HUES48 (cell line): ENCODE data around the gene CREG2.

ENCODE experiments used
- H3K27ac ChIP-seq: one replicate; pipeline ENCODE4 v1.7.0; 2013; ENCODE audit warnings: low read depth, low read length, inconsistent platforms
- H3K27me3 ChIP-seq: 2 replicates; pipeline ENCODE4 v1.6.1; 2013; ENCODE audit warnings: mild to moderate bottlenecking, low read length; ENCODE audit not compliant: control insufficient read depth, insufficient read depth
- H3K36me3 ChIP-seq: 2 replicates; pipeline ENCODE4 v1.6.1; 2013; ENCODE audit warnings: low read length; ENCODE audit not compliant: control insufficient read depth, insufficient read depth
- H3K4me1 ChIP-seq: 2 replicates; pipeline ENCODE4 v1.6.1; 2013; ENCODE audit warnings: mild to moderate bottlenecking, low read length; ENCODE audit not compliant: control insufficient read depth, insufficient read depth
- H3K4me3 ChIP-seq: 2 replicates; pipeline ENCODE4 v1.5.1; 2013; ENCODE audit warnings: mild to moderate bottlenecking, low read depth, low read length
- H3K9ac ChIP-seq: 2 replicates; pipeline ENCODE4 v1.6.1; 2013; ENCODE audit warnings: mild to moderate bottlenecking, low read depth, low read length, moderate library complexity
- H3K9me3 ChIP-seq: 2 replicates; pipeline ENCODE4 v1.6.1; 2013; ENCODE audit warnings: low read length; ENCODE audit not compliant: control insufficient read depth, insufficient read depth

Gene CREG2

GRCh38 chr2:101387151-101387834 is at the start of gene CREG2:
Gene CREG2, minus strand, starts transcription at chr2:101387503. Its CDS starts 46 bp downstream, at chr2:101387457.
- Histone ChIP-seq H3K4me3 (peak within 1 kb of the TSS; percentile 83), H3K27ac (peak within 1 kb of the TSS; percentile 20), H3K27me3 (peaks cover 44% of the 10 kb centered on the region), H3K9me3 (no peaks in the 10 kb centered on the region), H3K4me1 (peaks cover 7% of the 10 kb centered on the region; the same call in 1 of the 2 replicates), H3K9ac (0 out of 2 replicates have a peak within 1 kb of the TSS, but pooled peaks have one; percentile 12), H3K36me3 (no peaks in the 10 kb centered on the region)

GRCh38 chr2:101435001-101435862 is 47.9 kb upstream of the CREG2 start:
- H3K9ac ChIP-seq, result no peak overlapping the region

GRCh38 chr2:101433465-101433864 is 46.2 kb upstream of the CREG2 start:
- Histone ChIP-seq H3K9ac (no peak overlapping the region), H3K4me3 (no peak overlapping the region), H3K27ac (no peak overlapping the region), H3K4me1 (peaks cover 11% of the 10 kb centered on the region; the same call in 1 of the 2 replicates), H3K27me3 (no peaks in the 10 kb centered on the region), H3K36me3 (no peaks in the 10 kb centered on the region), H3K9me3 (no peaks in the 10 kb centered on the region)

More at GRCh38 chr2:101435001-101435862, 47.9 kb upstream of the CREG2 start:
- peaks cover 11% of the 10 kb centered on the region; the same call in 1 of the 2 replicates for H3K4me1 ChIP-seq
- no peak overlapping the region for H3K4me3 ChIP-seq
- no peaks in the 10 kb centered on the region for H3K9me3 ChIP-seq
- H3K36me3 ChIP-seq, result no peaks in the 10 kb centered on the region
- H3K27me3 ChIP-seq, result no peaks in the 10 kb centered on the region
- no peak overlapping the region for H3K27ac ChIP-seq

DNA sequence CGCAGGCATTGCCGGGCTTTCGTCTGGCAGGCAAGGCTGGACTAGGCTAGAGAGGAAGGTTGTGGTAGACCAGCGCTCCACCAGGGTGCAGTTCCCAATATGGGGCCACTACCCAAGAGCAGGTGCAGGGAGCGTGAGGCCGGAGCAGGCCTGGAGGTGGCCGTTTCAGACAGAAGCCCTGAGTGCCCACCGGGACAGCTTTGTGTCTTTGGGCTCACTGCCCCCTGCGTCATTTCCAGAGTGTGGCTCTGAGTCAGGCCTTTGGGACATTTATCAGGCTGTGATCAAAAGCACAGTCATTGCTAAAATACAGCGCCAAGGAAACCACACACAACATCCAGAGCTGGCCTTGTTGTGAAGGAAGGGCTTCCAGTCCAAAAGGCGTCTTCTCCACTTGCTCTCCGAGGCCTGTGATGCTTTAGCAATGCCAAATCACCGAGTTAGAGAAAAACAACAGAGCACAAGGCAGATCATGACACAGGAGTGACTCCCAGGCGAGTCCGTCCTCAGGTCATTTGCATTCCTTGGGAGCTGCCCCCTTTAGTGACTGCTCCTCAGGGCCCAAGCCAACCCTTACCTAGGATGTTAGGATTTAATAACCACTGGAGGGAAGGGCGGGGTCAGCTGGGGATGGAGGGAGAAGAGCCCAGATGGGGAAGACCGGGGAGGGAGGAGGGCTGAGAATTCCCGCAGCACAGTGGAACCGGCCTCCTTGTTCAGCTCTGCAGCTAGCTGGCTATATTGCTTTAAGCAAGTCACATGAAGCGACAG is 45.3 kb upstream of the CREG2 start:
- H3K9ac ChIP-seq, result no peak overlapping the region

DNA sequence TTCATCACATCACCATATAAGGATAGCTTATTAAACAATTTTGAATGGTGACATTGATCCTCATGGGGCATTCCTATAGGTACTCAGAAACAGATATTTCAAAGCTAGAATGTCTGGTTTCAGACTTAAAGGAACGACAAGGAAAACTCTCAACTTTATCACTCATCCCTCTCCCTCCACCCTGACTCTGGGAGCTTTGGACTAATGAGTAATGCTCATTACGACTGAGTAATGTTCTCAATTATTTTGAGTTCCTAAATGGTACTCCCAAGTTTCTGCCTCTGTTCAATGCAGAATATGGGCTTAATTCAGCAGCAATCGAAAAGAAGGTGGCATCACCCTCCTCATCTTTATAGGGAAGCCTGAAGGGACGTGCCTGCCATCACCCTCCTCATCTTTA is 44.2 kb upstream of the CREG2 start:
- H3K4me1 ChIP-seq, result peaks cover 11% of the 10 kb centered on the region; the same call in 1 of the 2 replicates
- H3K36me3 ChIP-seq, result no peaks in the 10 kb centered on the region
- H3K27ac ChIP-seq, result no peak overlapping the region
- H3K9ac ChIP-seq, result no peak overlapping the region
- H3K4me3 ChIP-seq, result no peak overlapping the region
- H3K9me3 ChIP-seq, result no peaks in the 10 kb centered on the region
- H3K27me3 ChIP-seq, result no peaks in the 10 kb centered on the region

More for the DNA sequence above, 45.3 kb upstream of the CREG2 start:
- H3K27me3 ChIP-seq, result no peaks in the 10 kb centered on the region
- H3K36me3 ChIP-seq, result no peaks in the 10 kb centered on the region
- no peak overlapping the region for H3K27ac ChIP-seq
- H3K9me3 ChIP-seq, result no peaks in the 10 kb centered on the region
- H3K4me1 ChIP-seq, result peaks cover 11% of the 10 kb centered on the region; the same call in 1 of the 2 replicates
- no peak overlapping the region for H3K4me3 ChIP-seq

GRCh38 chr2:101430156-101430555 is 42.9 kb upstream of the CREG2 start:
- Histone ChIP-seq H3K4me1 (peaks cover 6% of the 10 kb centered on the region; the same call in 1 of the 2 replicates), H3K27me3 (no peaks in the 10 kb centered on the region), H3K9me3 (no peaks in the 10 kb centered on the region), H3K27ac (no peak overlapping the region), H3K36me3 (no peaks in the 10 kb centered on the region), H3K9ac (no peak overlapping the region), H3K4me3 (no peak overlapping the region)

GRCh38 chr2:101429453-101429852 is 42.1 kb upstream of the CREG2 start:
- Histone ChIP-seq H3K4me1 (no peaks in the 10 kb centered on the region), H3K9ac (no peak overlapping the region), H3K27ac (no peak overlapping the region), H3K9me3 (no peaks in the 10 kb centered on the region), H3K4me3 (no peak overlapping the region), H3K27me3 (no peaks in the 10 kb centered on the region), H3K36me3 (no peaks in the 10 kb centered on the region)

DNA sequence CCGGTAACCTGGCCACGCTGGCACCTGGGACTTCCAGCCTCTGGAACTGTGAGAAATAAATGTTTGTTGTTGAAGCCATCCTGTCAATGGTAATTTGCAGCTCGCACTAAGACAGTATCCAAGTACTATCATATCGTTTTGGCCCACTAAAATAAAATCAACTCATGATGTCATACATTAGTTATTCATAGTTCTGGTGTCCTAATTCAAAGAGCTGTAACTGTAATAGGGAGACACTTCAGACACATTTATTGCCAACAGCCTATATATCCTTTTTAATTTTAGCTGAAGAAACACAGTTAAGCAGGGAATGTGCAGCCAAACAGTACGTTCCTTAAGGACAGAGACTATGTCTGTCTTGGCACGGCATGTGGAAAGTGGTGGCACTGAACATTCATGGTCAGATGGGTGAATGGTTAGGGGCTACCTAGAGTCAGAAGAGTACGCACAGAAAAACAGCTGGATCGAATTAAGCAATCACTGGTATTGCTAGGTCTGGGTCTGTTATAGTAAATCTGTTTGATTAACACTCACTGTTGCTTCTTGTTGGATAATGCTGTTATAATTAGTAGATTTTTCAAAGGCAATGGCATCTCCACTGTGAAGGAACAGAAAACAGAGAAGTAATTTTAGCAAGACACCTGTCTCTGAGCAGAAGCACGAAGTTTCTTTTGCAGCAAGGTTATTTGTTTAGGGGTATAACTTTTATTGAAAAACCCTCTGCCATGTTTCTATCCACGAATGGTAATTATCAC is 41.3 kb upstream of the CREG2 start:
- Histone ChIP-seq H3K27me3 (no peaks in the 10 kb centered on the region), H3K9ac (no peak overlapping the region), H3K36me3 (no peaks in the 10 kb centered on the region), H3K4me1 (no peaks in the 10 kb centered on the region), H3K4me3 (no peak overlapping the region), H3K9me3 (no peaks in the 10 kb centered on the region), H3K27ac (no peak overlapping the region)

DNA sequence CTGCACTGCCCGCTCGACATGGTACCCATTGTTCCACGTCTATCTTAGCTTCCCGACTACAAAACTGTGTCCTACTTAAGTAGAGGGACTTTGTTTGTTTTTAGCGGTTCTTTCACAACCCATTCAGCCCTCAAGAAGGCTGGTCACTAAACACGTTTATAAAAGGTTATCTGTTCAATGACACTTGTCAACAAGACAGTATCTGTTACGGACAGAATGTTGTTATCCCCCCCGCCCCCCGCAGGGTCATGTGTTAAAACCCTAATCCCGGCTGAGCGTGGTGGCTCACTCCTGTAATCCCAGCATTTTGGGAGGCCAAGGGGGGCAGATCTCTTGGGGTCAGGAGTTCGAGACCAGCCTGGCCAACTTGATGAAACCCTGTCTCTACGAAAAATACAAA is 40.4 kb upstream of the CREG2 start:
- H3K27ac ChIP-seq, result no peak overlapping the region
- H3K9me3 ChIP-seq, result no peaks in the 10 kb centered on the region
- H3K9ac ChIP-seq, result no peak overlapping the region
- H3K27me3 ChIP-seq, result no peaks in the 10 kb centered on the region
- no peaks in the 10 kb centered on the region for H3K4me1 ChIP-seq
- no peaks in the 10 kb centered on the region for H3K36me3 ChIP-seq
- no peak overlapping the region for H3K4me3 ChIP-seq

DNA sequence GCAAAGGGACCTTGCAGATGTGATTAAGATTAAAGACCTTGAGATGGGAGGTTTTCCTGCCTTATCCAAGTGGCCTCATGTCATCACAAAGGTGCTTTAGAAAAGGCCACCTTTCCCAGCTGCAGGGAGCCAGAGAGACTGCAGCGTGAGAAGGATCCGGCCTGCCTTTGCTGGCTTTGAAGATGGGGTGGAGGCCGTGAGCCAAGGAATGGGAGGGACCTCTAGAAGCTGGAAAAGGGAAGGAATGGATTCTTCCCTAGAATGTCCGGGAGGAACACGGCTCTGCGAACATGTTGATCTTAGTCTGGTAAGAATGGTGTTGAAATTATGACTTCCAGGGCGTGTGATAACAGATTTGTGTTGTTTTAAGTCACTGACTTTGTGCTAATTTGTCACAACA is 39.9 kb upstream of the CREG2 start:
- no peaks in the 10 kb centered on the region for H3K36me3 ChIP-seq
- no peaks in the 10 kb centered on the region for H3K4me1 ChIP-seq
- no peak overlapping the region for H3K9ac ChIP-seq
- no peak overlapping the region for H3K27ac ChIP-seq
- no peak overlapping the region for H3K4me3 ChIP-seq
- no peaks in the 10 kb centered on the region for H3K27me3 ChIP-seq
- no peaks in the 10 kb centered on the region for H3K9me3 ChIP-seq
